SH-SY5Y (cell line): ENCODE data around the gene KCNN1.

ENCODE experiments used
- GATA2 ChIP-seq: IDR thresholded peaks from 2 replicates; pipeline ENCODE4 v1.6.1; 2011; ENCODE audit warnings: mild to moderate bottlenecking, low read depth, low read length
- GATA3 ChIP-seq: IDR thresholded peaks from 2 replicates; pipeline ENCODE4 v1.6.1; 2011; ENCODE audit warnings: low read depth, mild to moderate bottlenecking, low read length, moderate library complexity

The KCNN1 gene

GRCh38 chr19:18046059-18046718 lies 79.3 kb downstream of the KCNN1 start:
- TF ChIP-seq GATA3 (no peak), GATA2 (no peak)

GRCh38 chr19:18049385-18049784 lies 82.5 kb downstream of the KCNN1 start:
- no peak for TF ChIP-seq GATA3
- no peak for TF ChIP-seq GATA2
